GM18873 (cell line): ENCODE measurements around the gene DLG1.

Experiments used
- ATAC-seq: cut with Tn5 transposase; IDR thresholded peaks from one replicate; pipeline ENCODE4 v1.9.1; 2021; ENCODE audit warnings: mild to moderate bottlenecking, moderate library complexity, moderate number of reproducible peaks; ENCODE audit not compliant: unreplicated experiment, low FRiP score

The DLG1 gene

GRCh38 chr3:197023998-197024651, 274.3 kb downstream of the DLG1 start:
- ATAC-seq: no peak

- no peak for ATAC-seq
Observed at GRCh38 chr3:197023241-197023997, 275.0 kb downstream of the DLG1 start.

GRCh38 chr3:197022405-197023231, 275.8 kb downstream of the DLG1 start:
- no peak for ATAC-seq

- no peak for ATAC-seq
Observed at GRCh38 chr3:197021729-197022404, 276.5 kb downstream of the DLG1 start.

- ATAC-seq: no peak
Observed at GRCh38 chr3:197021231-197021630, 277.2 kb downstream of the DLG1 start.

GRCh38 chr3:197019535-197019934, 278.9 kb downstream of the DLG1 start:
- no peak for ATAC-seq

GRCh38 chr3:197019021-197019420, 279.4 kb downstream of the DLG1 start:
- ATAC-seq: no peak

GRCh38 chr3:197017003-197017402, 281.4 kb downstream of the DLG1 start:
- ATAC-seq: no peak

- ATAC-seq: no peak
Observed at GRCh38 chr3:197015790-197016736, 282.3 kb downstream of the DLG1 start.

- no peak for ATAC-seq
Observed at GRCh38 chr3:197014942-197015575, 283.4 kb downstream of the DLG1 start.

GRCh38 chr3:197014024-197014423, 284.4 kb downstream of the DLG1 start:
- ATAC-seq: no peak

- no peak for ATAC-seq
Observed at GRCh38 chr3:197012540-197012883, 285.9 kb downstream of the DLG1 start.

- ATAC-seq: no peak
Observed at GRCh38 chr3:197011780-197012539, 286.5 kb downstream of the DLG1 start.

- no peak for ATAC-seq
Observed at GRCh38 chr3:197010556-197011351, 287.7 kb downstream of the DLG1 start.

GRCh38 chr3:197009532-197010019, 288.8 kb downstream of the DLG1 start:
- no peak for ATAC-seq

- ATAC-seq: no peak
Observed at GRCh38 chr3:197008436-197009209, 289.8 kb downstream of the DLG1 start.

- no peak for ATAC-seq
Observed at GRCh38 chr3:197007953-197008352, 290.5 kb downstream of the DLG1 start.
